B cell (primary cell): ENCODE measurements around the gene QRICH1. TPM values are rescaled to one million over a fixed set of nuclear protein-coding genes. Genes with fewer than 3 reads are reported as not detected.

Source experiments
- ATAC-seq: fragments of 200-7000 bp; cut with Tn5 transposase; one replicate; pipeline ENCODE4 v1.10.0; 2021; ENCODE audit warnings: low read depth, mild to moderate bottlenecking, moderate number of reproducible peaks, moderate library complexity
- CTCF ChIA-PET: fragments of 350-600 bp; sonication (Branson Sonifier 250); formaldehyde crosslinking; loops from one replicate; lab custom pipeline; 2021; ENCODE audit warnings: antibody characterized with exemption, inconsistent platforms; lab: Charles Lee
- POLR2A ChIA-PET: fragments of 350-600 bp; sonication (Branson Sonifier 250); formaldehyde crosslinking; loops from one replicate; lab custom pipeline; 2021; ENCODE audit warnings: antibody characterized with exemption; lab: Charles Lee
- DNase-seq: peaks from one replicate; pipeline ENCODE4 v3.0.0; 2013
- H2AFZ ChIP-seq: 2 replicates; pipeline ENCODE4 v1.6.1; 2012; ENCODE audit warnings: mild to moderate bottlenecking, low read depth, low read length; ENCODE audit not compliant: insufficient read depth, poor library complexity, severe bottlenecking
- H3K27ac ChIP-seq, 2 donors: 1 replicate in 1 of 2; 2 replicates in 1 of 2; pipeline ENCODE4 v1.5.1; 2012 to 2013; ENCODE audit warnings: low read length in 2 of 2, mild to moderate bottlenecking in 2 of 2, moderate library complexity in 1 of 2
- H3K27me3 ChIP-seq, 4 experiments: fragments of 200-600 bp in 1 of 4; sonication (generic) in 1 of 4; replicated peaks in 1 of 4; 1 replicate in 2 of 4; 2 replicates in 2 of 4; pipeline versions ENCODE4 v1.6.1 to v1.7.0; 2013 to 2016; ENCODE audit warnings: low read length in 3 of 4, mild to moderate bottlenecking in 2 of 4, mixed read lengths in 1 of 4, moderate library complexity in 1 of 4; ENCODE audit not compliant: insufficient read depth in 4 of 4, control insufficient read depth in 3 of 4; ENCODE audit errors: control extremely low read depth in 1 of 4
- H3K36me3 ChIP-seq, 2 experiments: replicated peaks in 1 of 2; 1 replicate in 1 of 2; 2 replicates in 1 of 2; pipeline versions ENCODE4 v1.6.1 to v1.7.1; 2013; ENCODE audit warnings: low read length in 1 of 2; ENCODE audit not compliant: insufficient read depth in 2 of 2, control insufficient read depth in 1 of 2; ENCODE audit errors: control extremely low read depth in 1 of 2, extremely low read depth in 1 of 2
- H3K4me1 ChIP-seq, 2 donors: fragments of 200-600 bp in 1 of 2; sonication (generic) in 1 of 2; 1 replicate in 1 of 2; 2 replicates in 1 of 2; pipeline versions ENCODE4 v1.5.1 to v1.6.1; 2013 to 2017; ENCODE audit warnings: low read length in 2 of 2; ENCODE audit not compliant: control insufficient read depth in 2 of 2, insufficient read depth in 2 of 2
- H3K4me2 ChIP-seq: replicated peaks from 2 replicates; pipeline ENCODE3; 2012; ENCODE audit warnings: mild to moderate bottlenecking, low read depth, low read length; ENCODE audit not compliant: poor library complexity, severe bottlenecking
- H3K4me3 ChIP-seq, 5 experiments: fragments of 200-600 bp in 1 of 5; sonication (generic) in 1 of 5; 1 replicate in 3 of 5; 2 replicates in 2 of 5; pipeline versions ENCODE4 v1.5.1 to v1.7.0; 2011 to 2016; ENCODE audit warnings: low read length in 4 of 5, mild to moderate bottlenecking in 4 of 5, low read depth in 2 of 5, control low read depth in 1 of 5, moderate library complexity in 1 of 5; ENCODE audit not compliant: insufficient read depth in 1 of 5; ENCODE audit errors: control extremely low read depth in 1 of 5, extremely low read depth in 1 of 5
- H3K79me2 ChIP-seq: fragments of 200-600 bp; sonication (generic); one replicate; pipeline ENCODE4 v1.6.0; 2016; ENCODE audit warnings: low read length; ENCODE audit not compliant: control insufficient read depth, insufficient read depth
- H3K9ac ChIP-seq: fragments of 200-600 bp; sonication (generic); 2 replicates; pipeline ENCODE4 v1.6.1; 2017; ENCODE audit warnings: mild to moderate bottlenecking, low read length, moderate library complexity
- H3K9me3 ChIP-seq, 3 donors: one replicate each; pipeline versions ENCODE4 v1.6.1 to v1.7.1; 2013; ENCODE audit warnings: low read length in 2 of 3; ENCODE audit not compliant: control insufficient read depth in 2 of 3, insufficient read depth in 1 of 3; ENCODE audit errors: control extremely low read depth in 1 of 3
- H4K20me1 ChIP-seq: 2 replicates; pipeline ENCODE4 v1.6.0; 2012; ENCODE audit warnings: mild to moderate bottlenecking, low read length; ENCODE audit not compliant: insufficient read depth, control insufficient read depth, poor library complexity, severe bottlenecking
- H3K27ac Mint-ChIP-seq: one replicate; pipeline ENCODE4 v1.8.0; 2021; ENCODE audit warnings: mixed read lengths
- H3K27me3 Mint-ChIP-seq: one replicate; pipeline ENCODE4 v1.8.0; 2021; ENCODE audit warnings: mixed read lengths
- H3K4me1 Mint-ChIP-seq: one replicate; pipeline ENCODE4 v1.8.0; 2021; ENCODE audit warnings: mixed read lengths
- H3K4me3 Mint-ChIP-seq: one replicate; pipeline ENCODE4 v1.8.0; 2021; ENCODE audit warnings: mixed read lengths
- H3K9me3 Mint-ChIP-seq: one replicate; pipeline ENCODE4 v1.8.0; 2022; ENCODE audit warnings: mixed read lengths; ENCODE audit not compliant: insufficient read depth
- EZH2 ChIP-seq: IDR thresholded peaks from 2 replicates; pipeline ENCODE4 v1.6.1; 2012; ENCODE audit warnings: borderline replicate concordance, low read depth, mild to moderate bottlenecking, moderate library complexity, low read length; ENCODE audit not compliant: insufficient read depth, poor library complexity, severe bottlenecking
- WGBS: methylation state at CpG from one replicate; pipeline ENCODE4 v1.1.5; 2013; ENCODE audit warnings: missing lambda C conversion rate; ENCODE audit not compliant: insufficient coverage; 5-methylcytosine and 5-hydroxymethylcytosine counted together
- intact Hi-C: fragments of 100-400 bp; cut with micrococcal nuclease; formaldehyde crosslinking; loops from one replicate; pipeline ENCODE4 v1.10.0; 2022
- polyA plus RNA-seq: library from polyadenylated mRNA; depleted of rRNA; stranded (reverse); fragments of >200 nt; gene quantifications from 2 replicates; pipeline ENCODE4 v1.2.3, GENCODE V29; 2012
- total RNA-seq, 2 donors: library from RNA; stranded (reverse); fragments of 120-200 nt in 1 of 2; gene quantifications; 1 replicate in 1 of 2; 2 replicates in 1 of 2; pipeline versions ENCODE4 v1.2.3 to v1.2.4, GENCODE V29; 2013 to 2022
- TF ChIP-seq, protein P1 (sequence below): fragments of 200-600 bp; IDR thresholded peaks from one replicate; pipeline ENCODE4 v1.8.0; 2022; ENCODE audit warnings: antibody characterized with exemption, mild to moderate bottlenecking

Gene QRICH1
- total and polyA plus RNA-seq, 2 donors (not counting 1 experiment from before 2014, with no cell fraction given), result 179 to 187 TPM

DNA sequence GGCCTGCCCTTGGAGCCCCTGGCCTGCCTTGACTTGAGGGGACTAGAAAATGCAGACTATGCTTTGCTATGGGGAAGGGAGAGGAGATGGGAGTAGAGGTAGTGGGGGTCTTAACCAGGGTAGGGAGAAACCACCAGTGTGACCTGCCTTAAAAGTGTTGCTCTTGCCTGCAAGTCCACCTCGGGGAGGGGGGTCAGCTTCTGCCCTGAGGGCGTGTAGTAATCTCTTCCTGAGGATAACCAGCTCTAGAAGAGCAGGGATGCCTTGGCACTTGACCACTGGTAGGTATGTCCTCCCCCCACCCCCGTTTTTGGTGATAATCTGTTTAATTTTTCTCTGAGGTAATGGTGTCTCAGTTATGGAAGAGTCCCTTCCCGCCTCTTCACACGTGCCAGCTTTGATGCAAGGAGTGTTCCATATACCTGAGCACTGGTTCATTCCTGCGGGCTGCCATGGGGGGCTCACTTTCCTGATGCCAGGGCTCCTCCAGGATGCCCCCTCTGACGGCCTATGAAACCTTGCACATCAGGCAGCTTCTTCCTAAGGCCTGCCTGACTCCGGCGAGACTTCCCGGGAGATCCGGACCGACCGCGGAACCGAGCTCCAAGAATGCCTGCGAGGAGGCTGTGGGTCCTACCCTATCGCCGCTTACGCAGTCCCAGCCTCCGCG, 104.6 kb downstream of the QRICH1 start:
- Histone ChIP-seq H3K9ac (peak overlapping the region; percentile 91), H3K27me3 (no peaks in the 10 kb centered on the region), H3K27ac (peak overlapping the region; percentile 24 to 32), H3K36me3 (peaks cover 0 to 11% of the 10 kb centered on the region in 2 experiments), H3K4me2 (peak overlapping the region; percentile 97), H3K9me3 (no peaks in the 10 kb centered on the region), H2AFZ (peak overlapping the region; percentile 91), H3K4me3 (peak overlapping the region; percentile 53 to 86 (median 74)), H3K79me2 (peaks cover 11% of the 10 kb centered on the region), H3K4me1 (peaks cover 18 to 21% of the 10 kb centered on the region in 2 donors), H4K20me1 (no peaks in the 10 kb centered on the region)
- WGBS, result 4% methylated on average over 19 of the region's 21 CpGs
- ATAC-seq (no peak), DNase-seq (no peak)
- ChIA-PET CTCF (interaction anchor here (0.8 to 6.4 kb wide), 14 partner anchors 17 to 460 kb away, joined by 3 to 73 read pairs (median 16); partner anchors contain the start of genes IMPDH2, NDUFAF3, QARS1 and QRICH1), POLR2A (interaction anchor here (1.1 to 2.2 kb wide), 5 partner anchors 18 to 33 kb away, joined by 3 to 13 read pairs (median 7); partner anchors contain the start of genes NDUFAF3 and WDR6)
- H3K4me1 Mint-ChIP-seq, result peaks cover 28% of the 10 kb centered on the region
- intact Hi-C loops, result no loop called here
- H3K4me3 Mint-ChIP-seq, result peak overlapping the region; percentile 96
- no peaks in the 10 kb centered on the region for H3K27me3 Mint-ChIP-seq
- TF ChIP-seq, protein P1, sequence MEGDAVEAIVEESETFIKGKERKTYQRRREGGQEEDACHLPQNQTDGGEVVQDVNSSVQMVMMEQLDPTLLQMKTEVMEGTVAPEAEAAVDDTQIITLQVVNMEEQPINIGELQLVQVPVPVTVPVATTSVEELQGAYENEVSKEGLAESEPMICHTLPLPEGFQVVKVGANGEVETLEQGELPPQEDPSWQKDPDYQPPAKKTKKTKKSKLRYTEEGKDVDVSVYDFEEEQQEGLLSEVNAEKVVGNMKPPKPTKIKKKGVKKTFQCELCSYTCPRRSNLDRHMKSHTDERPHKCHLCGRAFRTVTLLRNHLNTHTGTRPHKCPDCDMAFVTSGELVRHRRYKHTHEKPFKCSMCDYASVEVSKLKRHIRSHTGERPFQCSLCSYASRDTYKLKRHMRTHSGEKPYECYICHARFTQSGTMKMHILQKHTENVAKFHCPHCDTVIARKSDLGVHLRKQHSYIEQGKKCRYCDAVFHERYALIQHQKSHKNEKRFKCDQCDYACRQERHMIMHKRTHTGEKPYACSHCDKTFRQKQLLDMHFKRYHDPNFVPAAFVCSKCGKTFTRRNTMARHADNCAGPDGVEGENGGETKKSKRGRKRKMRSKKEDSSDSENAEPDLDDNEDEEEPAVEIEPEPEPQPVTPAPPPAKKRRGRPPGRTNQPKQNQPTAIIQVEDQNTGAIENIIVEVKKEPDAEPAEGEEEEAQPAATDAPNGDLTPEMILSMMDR, result peak; percentile 8
- no peak for TF ChIP-seq EZH2
- H3K27ac Mint-ChIP-seq, result peak overlapping the region; percentile 95
- H3K9me3 Mint-ChIP-seq, result no peaks in the 10 kb centered on the region

DNA sequence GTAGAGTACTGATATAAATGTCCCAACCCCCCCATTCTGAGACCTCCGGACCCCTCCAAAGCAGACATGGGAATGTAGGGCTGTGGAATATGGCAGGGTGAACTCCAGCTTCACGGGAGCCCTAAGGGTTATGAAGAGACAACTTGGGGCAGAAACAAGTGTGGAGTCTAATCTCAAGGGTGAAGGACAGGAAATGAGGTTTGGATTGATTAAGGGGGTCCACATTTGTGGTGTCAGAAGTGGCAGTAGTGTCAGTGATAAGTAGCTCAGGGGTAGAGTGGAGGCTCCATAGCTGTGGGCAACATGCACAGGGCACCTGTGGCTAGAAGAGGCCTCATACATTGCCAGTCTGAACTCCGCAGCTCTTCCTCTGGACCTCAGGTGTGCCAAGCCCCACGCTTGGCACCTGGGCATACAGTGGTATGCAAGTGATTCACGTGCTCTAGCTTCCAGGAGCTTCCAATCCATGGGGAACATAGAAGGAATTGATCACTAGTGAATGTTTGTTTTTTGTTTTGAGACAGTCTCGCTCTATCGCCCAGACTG, 108.0 kb downstream of the QRICH1 start:
- Histone ChIP-seq H4K20me1 (no peaks in the 10 kb centered on the region), H3K79me2 (peaks cover 5% of the 10 kb centered on the region), H3K4me1 (peaks cover 10 to 13% of the 10 kb centered on the region in 2 donors), H3K4me3 (no peak overlapping the region), H3K4me2 (no peak overlapping the region), H3K27me3 (no peaks in the 10 kb centered on the region), H2AFZ (no peak overlapping the region), H3K36me3 (peaks cover 1 to 40% of the 10 kb centered on the region in 2 experiments), H3K9ac (no peak overlapping the region), H3K9me3 (no peaks in the 10 kb centered on the region), H3K27ac (no peak overlapping the region)
- no peaks in the 10 kb centered on the region for H3K9me3 Mint-ChIP-seq
- no peaks in the 10 kb centered on the region for H3K27me3 Mint-ChIP-seq
- intact Hi-C loops, result no loop called here
- no peak for DNase-seq
- CTCF ChIA-PET, result interaction anchor here (0.7 to 6.4 kb wide), 6 partner anchors 22 to 171 kb away, joined by 3 to 69 read pairs (median 14); partner anchors contain the start of genes NDUFAF3, QRICH1 and WDR6
- H3K4me1 Mint-ChIP-seq, result peaks cover 17% of the 10 kb centered on the region
- no peak overlapping the region for H3K27ac Mint-ChIP-seq
- H3K4me3 Mint-ChIP-seq, result no peak overlapping the region
- TF ChIP-seq EZH2, result no peak
- TF ChIP-seq, protein P1, result no peak
- POLR2A ChIA-PET, result interaction anchor here (0.9 kb wide), 1 partner anchor 22 kb away, joined by 4 read pairs; the partner anchor contains the start of gene WDR6
- WGBS, result 100% methylated on average over 5 of the region's 7 CpGs
- no peak for ATAC-seq
